KBM-7 (cell line): ENCODE data around the gene DENND1A.
"Not testable (repeated sequence)": the region's sequence is repeated elsewhere in the genome, so short reads cannot be mapped to it uniquely, and the experiment has no call there.

ENCODE experiments used
- DNase-seq: peaks from one replicate; pipeline ENCODE4 v3.0.0-alpha.2; 2015
- in situ Hi-C: fragments of 300-500 bp; cut with MboI; formaldehyde crosslinking; loops from 2 replicates; pipeline ENCODE4 v1.14.3; 2020; ENCODE audit warnings: low sequenced_read_pairs, low pct_unique_long_range_greater_than_20kb, mixed read lengths

DENND1A gene

GRCh38 chr9:123450098-123450770, 479.7 kb downstream of the DENND1A start:
- in situ Hi-C loops, result no loop called here

GRCh38 chr9:123447934-123448646, 481.8 kb downstream of the DENND1A start:
- in situ Hi-C loops, result no loop called here
- no peak for DNase-seq

More at GRCh38 chr9:123450098-123450770, 479.7 kb downstream of the DENND1A start:
- DNase-seq, result no peak

- DNase-seq, result no peak
- in situ Hi-C loops, result no loop called here
These were observed 483.8 kb downstream of the DENND1A start for GRCh38 chr9:123445981-123446610.

DNA sequence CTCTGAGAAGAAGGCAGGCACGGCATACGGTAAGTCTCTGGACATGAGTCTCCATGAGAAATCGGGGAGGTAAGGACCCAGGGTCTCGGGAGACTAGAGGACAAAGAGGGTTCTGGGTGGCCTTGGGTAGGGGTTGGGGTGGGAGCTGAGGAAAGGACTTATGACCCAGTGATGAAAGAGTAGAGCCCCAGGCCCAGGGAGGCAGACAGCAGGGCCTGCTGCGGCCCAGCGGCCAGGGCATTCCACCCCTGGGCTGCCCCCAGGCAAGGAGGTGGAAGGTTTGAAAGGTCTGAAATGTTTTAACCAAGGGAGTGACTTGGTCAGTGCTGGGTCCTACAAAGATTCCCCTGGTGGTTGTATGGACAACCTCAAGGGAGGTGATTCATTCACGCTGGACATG, 484.8 kb downstream of the DENND1A start:
- DNase-seq, result no peak
- in situ Hi-C loops, result no loop called here

DNA sequence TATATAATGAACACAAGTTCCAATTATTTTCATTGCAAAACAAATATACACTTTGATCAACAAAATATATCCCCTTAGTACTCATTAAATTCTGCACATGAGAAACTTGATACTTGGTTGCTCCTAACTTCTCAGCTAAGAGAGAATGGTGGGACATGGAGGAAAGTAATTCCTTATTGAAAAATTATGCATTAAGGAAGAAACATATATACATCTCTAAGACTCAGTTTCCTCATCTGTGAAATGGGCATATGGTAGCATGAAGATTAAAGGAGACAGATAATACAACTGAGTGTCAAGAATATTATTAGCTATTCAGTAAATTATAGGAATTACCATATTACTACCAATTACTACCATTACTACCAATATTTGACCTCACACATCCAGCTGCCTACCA, 488.2 kb downstream of the DENND1A start:
- in situ Hi-C loops, result no loop called here
- DNase-seq, result no peak

DNA sequence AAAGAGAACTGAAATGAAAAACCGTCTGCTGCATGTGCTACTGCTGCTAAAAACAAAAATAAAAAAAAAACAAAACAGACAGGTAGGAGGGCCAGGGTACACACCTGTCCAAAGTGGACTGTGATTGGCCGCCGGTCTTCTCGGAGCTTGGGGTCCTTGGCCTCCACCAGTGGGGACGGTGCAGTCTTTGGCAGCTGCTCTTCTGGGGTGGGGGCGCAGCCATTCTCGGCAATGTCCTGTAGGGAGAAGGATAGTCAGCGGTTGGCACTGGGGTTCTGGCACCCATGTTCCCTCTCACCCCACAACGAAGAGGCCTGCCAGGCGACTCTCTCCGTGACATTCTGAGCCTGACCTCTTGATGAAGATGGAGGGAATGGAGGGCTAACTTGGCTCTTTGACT, 489.7 kb downstream of the DENND1A start:
- in situ Hi-C loops, result no loop called here

DNA sequence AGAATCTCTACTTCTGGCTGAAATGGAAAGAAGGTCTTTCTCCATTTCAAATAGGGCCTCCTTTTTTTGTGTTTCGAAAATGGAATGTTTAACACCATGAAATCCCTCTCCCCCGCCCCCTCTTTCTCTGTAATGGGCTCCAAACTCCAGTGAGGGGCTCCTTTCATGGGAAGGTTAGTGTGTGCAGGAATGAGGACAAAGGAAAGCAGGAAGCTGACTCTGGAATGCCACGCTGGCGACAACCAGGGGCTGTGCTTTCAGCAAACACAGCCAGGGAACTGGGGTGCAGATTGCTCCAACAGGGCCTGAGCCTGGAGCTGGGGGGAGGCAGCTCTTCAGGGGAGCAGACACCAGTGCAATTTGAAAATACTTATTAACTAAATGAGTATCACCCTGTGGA, 491.1 kb downstream of the DENND1A start:
- in situ Hi-C loops, result no loop called here
- DNase-seq, result no peak

More for the DNA sequence above, 489.7 kb downstream of the DENND1A start:
- DNase-seq, result no peak

- in situ Hi-C loops, result no loop called here
- no peak for DNase-seq
These were observed 491.6 kb downstream of the DENND1A start for GRCh38 chr9:123438321-123438720.

DNA sequence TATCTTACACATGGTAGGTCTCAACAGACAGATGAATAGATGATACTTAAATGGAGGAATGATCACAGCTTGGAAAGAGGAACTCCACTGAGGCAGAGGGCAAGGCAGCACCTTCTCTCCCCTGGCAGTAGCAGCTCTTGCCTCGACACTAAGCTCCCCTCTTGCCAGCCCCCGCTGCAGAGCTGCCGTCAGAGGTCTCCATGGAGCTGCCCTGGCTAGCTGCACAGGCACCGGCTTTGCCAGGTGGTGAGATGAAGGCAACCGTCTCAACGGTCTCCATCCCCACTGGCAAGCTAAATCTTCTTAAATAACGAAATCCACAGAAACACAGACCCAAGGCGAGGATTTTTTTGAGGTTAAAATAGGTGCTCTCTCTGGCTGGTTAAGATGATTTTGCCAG, 492.7 kb downstream of the DENND1A start:
- in situ Hi-C loops, result no loop called here
- no peak for DNase-seq

GRCh38 chr9:123435471-123435870, 494.5 kb downstream of the DENND1A start:
- in situ Hi-C loops, result no loop called here
- DNase-seq, result no peak

- no peak for DNase-seq
- in situ Hi-C loops, result no loop called here
These were observed 495.2 kb downstream of the DENND1A start for GRCh38 chr9:123434619-123435240.

- in situ Hi-C loops, result no loop called here
- no peak for DNase-seq
These were observed 497.3 kb downstream of the DENND1A start for GRCh38 chr9:123432331-123433236.

DNA sequence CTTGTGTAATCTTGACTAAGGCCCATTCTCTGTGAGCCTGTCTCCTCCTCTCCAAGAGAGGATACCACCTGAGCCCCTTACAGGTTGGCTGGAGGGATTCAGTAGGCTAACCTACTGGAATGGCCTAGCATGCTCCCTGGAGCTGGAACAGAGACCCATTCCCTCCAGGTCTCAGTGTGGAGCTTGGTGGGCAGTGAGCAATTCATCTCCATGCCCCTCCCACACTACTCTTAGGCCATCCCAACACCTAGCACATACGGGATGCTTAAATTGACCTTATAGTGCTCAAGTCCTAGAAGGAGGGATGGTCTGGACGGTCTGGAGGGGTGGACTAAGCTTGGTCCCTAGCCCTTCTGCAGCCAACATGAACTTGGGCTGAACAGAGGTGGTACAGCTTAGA, 498.3 kb downstream of the DENND1A start:
- in situ Hi-C loops, result no loop called here
- no peak for DNase-seq

DNA sequence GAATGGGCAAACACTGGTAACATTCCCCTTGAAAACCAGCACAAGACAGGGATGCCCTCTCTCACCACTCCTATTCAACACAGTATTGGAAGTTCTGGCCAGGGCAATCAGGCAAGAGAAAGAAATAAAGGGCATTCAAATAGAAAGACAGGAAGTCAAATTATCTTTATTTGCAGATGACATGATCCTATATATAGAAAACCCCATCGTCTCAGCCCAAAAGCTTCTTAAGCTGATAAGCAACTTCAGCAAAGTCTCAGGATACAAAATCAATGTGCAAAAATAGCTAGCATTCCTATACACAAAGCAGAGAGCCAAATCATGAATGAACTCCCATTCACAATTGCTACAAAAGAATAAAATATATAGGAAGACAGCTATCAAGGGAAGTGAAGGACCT, 501.5 kb downstream of the DENND1A start:
- DNase-seq, in situ Hi-C loops: not testable (repeated sequence)

DNA sequence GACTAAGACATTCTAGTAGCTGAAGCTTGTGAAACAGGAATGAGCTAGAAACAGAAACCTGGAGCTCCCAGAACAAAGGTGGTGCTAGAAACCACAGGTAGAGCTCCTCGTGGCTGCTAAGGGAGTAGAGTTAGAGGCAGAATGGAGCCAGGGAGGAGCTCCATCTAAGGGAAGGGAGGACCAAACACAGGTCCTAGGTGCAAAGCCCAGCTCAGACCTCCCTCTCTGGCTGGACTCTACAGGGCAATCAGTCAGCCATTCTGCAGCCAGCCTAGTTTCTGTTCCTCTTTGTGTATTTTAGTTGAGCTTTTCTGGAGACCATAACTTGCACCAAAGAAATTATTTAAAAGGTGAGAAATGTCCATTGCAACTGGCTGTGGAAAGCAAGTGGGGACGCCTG, 503.5 kb downstream of the DENND1A start:
- DNase-seq, result no peak
- in situ Hi-C loops, result no loop called here

DNA sequence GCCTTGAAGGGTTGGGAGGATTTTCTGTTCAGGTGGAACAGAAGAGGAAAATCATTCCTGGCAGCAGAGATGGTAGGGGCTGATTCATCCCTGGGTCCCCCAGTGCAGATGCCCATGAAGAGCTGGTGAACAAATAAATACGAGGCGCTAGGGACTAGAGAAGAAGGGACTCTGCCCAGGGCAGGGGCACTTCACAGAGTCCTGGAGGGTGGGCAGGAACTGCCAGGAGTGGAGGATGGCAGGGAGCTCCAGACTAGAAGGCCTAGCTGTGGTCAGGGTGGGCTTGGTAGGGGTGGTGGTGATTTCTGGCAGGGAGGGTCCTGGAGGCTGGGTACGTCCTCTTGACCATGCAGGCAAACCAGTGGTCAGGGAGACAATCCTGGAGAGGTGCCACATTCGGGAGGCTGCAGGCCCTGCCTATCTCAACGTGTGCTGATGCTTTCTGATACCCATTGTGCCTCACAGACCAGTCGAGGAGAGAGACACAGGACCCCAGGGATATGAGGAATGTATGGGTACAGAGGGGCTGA, 504.0 kb downstream of the DENND1A start:
- no peak for DNase-seq
- in situ Hi-C loops, result no loop called here

- in situ Hi-C loops, result no loop called here
These were observed 504.6 kb downstream of the DENND1A start for GRCh38 chr9:123425261-123425821.

DNA sequence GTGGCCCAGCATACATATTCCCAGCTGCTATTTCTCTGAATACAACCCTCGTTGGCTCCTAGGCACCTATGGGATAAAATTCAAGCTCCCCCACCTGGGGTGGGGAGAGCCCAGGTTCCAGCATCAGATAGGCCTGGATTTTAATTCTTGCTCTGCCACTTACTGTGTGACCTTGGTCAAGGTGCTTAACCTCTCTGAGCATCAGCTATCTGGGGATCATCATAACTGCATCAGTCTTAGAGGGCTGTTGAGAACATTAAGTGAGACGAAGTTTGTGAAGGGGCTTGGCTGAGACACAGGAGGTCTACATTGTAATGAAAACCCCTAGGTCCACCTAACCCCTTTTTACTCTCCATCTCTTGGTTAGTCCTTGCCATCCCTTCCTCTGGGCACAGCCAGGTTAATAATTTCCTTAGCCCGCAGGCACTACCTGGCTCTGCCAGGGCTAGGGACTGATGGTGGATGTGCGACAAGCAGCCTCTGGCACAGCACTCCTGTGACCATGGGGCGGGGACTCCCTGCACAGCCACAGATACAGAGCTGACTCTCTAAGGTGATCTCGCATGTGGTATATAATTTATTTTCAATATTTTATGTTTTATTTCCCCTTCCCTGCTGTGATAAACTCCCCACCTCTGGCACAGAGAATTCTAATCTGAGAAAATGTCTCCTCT, 505.2 kb downstream of the DENND1A start:
- in situ Hi-C loops, result no loop called here
- DNase-seq, result no peak

More at GRCh38 chr9:123425261-123425821, 504.6 kb downstream of the DENND1A start:
- no peak for DNase-seq
